Endodermal cell (in vitro differentiated cells): Measurements from ENCODE around the gene IQCK. TPM values are rescaled to one million over a fixed set of nuclear protein-coding genes. Genes with fewer than 3 reads are reported as not detected.

Source experiments
- DNase-seq: peaks from one replicate; pipeline ENCODE4 v3.0.0-alpha.2; 2017
- H3K27ac ChIP-seq: 2 replicates; pipeline ENCODE4 v1.5.1; 2013; ENCODE audit warnings: mild to moderate bottlenecking, low read depth, low read length, moderate library complexity
- H3K27me3 ChIP-seq: 2 replicates; pipeline ENCODE4 v1.6.1; 2013; ENCODE audit warnings: mild to moderate bottlenecking, low read length, moderate library complexity; ENCODE audit not compliant: insufficient read depth, control insufficient read depth, poor library complexity, severe bottlenecking
- H3K36me3 ChIP-seq: 2 replicates; pipeline ENCODE4 v1.7.0; 2013; ENCODE audit warnings: mild to moderate bottlenecking, low read length, moderate library complexity; ENCODE audit not compliant: control insufficient read depth, insufficient read depth
- H3K4me1 ChIP-seq: one replicate; pipeline ENCODE4 v1.7.0; 2013; ENCODE audit warnings: low read length; ENCODE audit not compliant: control insufficient read depth, insufficient read depth
- H3K4me3 ChIP-seq: 2 replicates; pipeline ENCODE4 v1.5.1; 2013; ENCODE audit warnings: mild to moderate bottlenecking, low read length, moderate library complexity
- H3K9ac ChIP-seq: 2 replicates; pipeline ENCODE4 v1.6.1; 2013; ENCODE audit warnings: mild to moderate bottlenecking, low read length, moderate library complexity; ENCODE audit not compliant: poor library complexity, severe bottlenecking; ENCODE audit errors: extremely low read depth
- H3K9me3 ChIP-seq: 2 replicates; pipeline ENCODE4 v1.6.1; 2013; ENCODE audit warnings: mild to moderate bottlenecking, low read length, moderate library complexity; ENCODE audit not compliant: control insufficient read depth
- H3K27ac Mint-ChIP-seq: 2 replicates; pipeline ENCODE4 v1.8.0; 2020; ENCODE audit warnings: mixed read lengths
- H3K27me3 Mint-ChIP-seq: 2 replicates; pipeline ENCODE4 v1.8.0; 2021; ENCODE audit warnings: mild to moderate bottlenecking, mixed read lengths; ENCODE audit not compliant: insufficient read depth
- H3K36me3 Mint-ChIP-seq: 2 replicates; pipeline ENCODE4 v1.8.0; 2020; ENCODE audit warnings: low read depth, mixed read lengths
- H3K4me1 Mint-ChIP-seq: 2 replicates; pipeline ENCODE4 v1.8.0; 2020; ENCODE audit warnings: mixed read lengths
- H3K4me3 Mint-ChIP-seq: 2 replicates; pipeline ENCODE4 v1.8.0; 2020; ENCODE audit warnings: mild to moderate bottlenecking, moderate library complexity, mixed read lengths
- H3K9me3 Mint-ChIP-seq: 2 replicates; pipeline ENCODE4 v1.8.0; 2020; ENCODE audit warnings: mild to moderate bottlenecking, mixed read lengths
- CTCF ChIP-seq: fragments of 200-600 bp; sonication (generic); conservative IDR thresholded peaks from 2 replicates; pipeline ENCODE4 v1.5.0; 2021; ENCODE audit warnings: antibody characterized with exemption, mild to moderate bottlenecking
- WGBS, 2 experiments: methylation state at CpG; one replicate each; pipeline versions ENCODE4 v1.1.5 to v1.1.7; 2013; ENCODE audit warnings: missing lambda C conversion rate in 2 of 2, mixed read lengths in 1 of 2; ENCODE audit not compliant: insufficient coverage in 1 of 2, insufficient read length in 1 of 2; 5-methylcytosine and 5-hydroxymethylcytosine counted together
- total RNA-seq, 2 donors: library from RNA; stranded (reverse); fragmentation: NEBNext Ultra II Directional in 1 of 2; extraction: Animal tissue kit (Norgen Biotek cat#: 25700) in 1 of 2; gene quantifications; 2 replicates in 1 of 2; 3 replicates in 1 of 2; pipeline ENCODE4 v1.2.1, GENCODE V29; 2021

Gene IQCK
- total RNA-seq, 2 donors from 2014 or later, result 21.1 to 30.1 TPM

- peak overlapping the region; percentile 55 for H3K27ac ChIP-seq
These were observed 164.1 kb downstream of the IQCK start for GRCh38 chr16:19882186-19882585.

GRCh38 chr16:19882646-19883045 lies 164.6 kb downstream of the IQCK start:
- TF ChIP-seq CTCF, result no peak

More at GRCh38 chr16:19882186-19882585, 164.1 kb downstream of the IQCK start:
- H3K9me3 ChIP-seq, result no peaks in the 10 kb centered on the region
- peak overlapping the region; percentile 86 for H3K4me3 ChIP-seq
- peak; percentile 83 for DNase-seq
- H3K36me3 Mint-ChIP-seq, result peaks cover 21% of the 10 kb centered on the region
- H3K9me3 Mint-ChIP-seq, result no peaks in the 10 kb centered on the region
- H3K27me3 Mint-ChIP-seq, result peaks cover 16% of the 10 kb centered on the region
- H3K27me3 ChIP-seq, result peaks cover 8% of the 10 kb centered on the region
- H3K27ac Mint-ChIP-seq, result peak overlapping the region; percentile 97
- peaks cover 10% of the 10 kb centered on the region for H3K36me3 ChIP-seq
- peak overlapping the region; percentile 48 for H3K9ac ChIP-seq
- TF ChIP-seq CTCF, result no peak
- peaks cover 22% of the 10 kb centered on the region for H3K4me1 Mint-ChIP-seq
- peak overlapping the region; percentile 72 for H3K4me3 Mint-ChIP-seq
- H3K4me1 ChIP-seq, result peaks cover 9% of the 10 kb centered on the region
- whole genome bisulfite sequencing, 2 experiments, result 13 to 23% methylated on average over 3 to 9 of the region's 9 CpGs

GRCh38 chr16:19883296-19883965 lies 165.4 kb downstream of the IQCK start:
- peaks cover 22% of the 10 kb centered on the region for H3K4me1 Mint-ChIP-seq

More at GRCh38 chr16:19882646-19883045, 164.6 kb downstream of the IQCK start:
- peaks cover 8% of the 10 kb centered on the region for H3K36me3 ChIP-seq
- H3K27me3 ChIP-seq, result peaks cover 8% of the 10 kb centered on the region
- peak overlapping the region; percentile 97 for H3K27ac Mint-ChIP-seq
- WGBS, 2 experiments, result 7 to 14% methylated on average over 1 to 3 of the region's 3 CpGs
- peak overlapping the region; percentile 55 for H3K27ac ChIP-seq
- no peaks in the 10 kb centered on the region for H3K9me3 Mint-ChIP-seq
- no peaks in the 10 kb centered on the region for H3K9me3 ChIP-seq
- peaks cover 9% of the 10 kb centered on the region for H3K4me1 ChIP-seq
- peak overlapping the region; percentile 72 for H3K4me3 Mint-ChIP-seq
- H3K4me1 Mint-ChIP-seq, result peaks cover 22% of the 10 kb centered on the region
- peaks cover 18% of the 10 kb centered on the region for H3K36me3 Mint-ChIP-seq
- H3K9ac ChIP-seq, result peak overlapping the region; percentile 48
- H3K4me3 ChIP-seq, result peak overlapping the region; percentile 86
- DNase-seq, result peak; percentile 79
- peaks cover 17% of the 10 kb centered on the region for H3K27me3 Mint-ChIP-seq

More at GRCh38 chr16:19883296-19883965, 165.4 kb downstream of the IQCK start:
- Mint-ChIP-seq H3K27me3 (peaks cover 17% of the 10 kb centered on the region), H3K4me3 (peak overlapping the region; percentile 72), H3K27ac (peak overlapping the region; percentile 97), H3K36me3 (peaks cover 17% of the 10 kb centered on the region), H3K9me3 (no peaks in the 10 kb centered on the region)
- peaks cover 8% of the 10 kb centered on the region for H3K27me3 ChIP-seq
- peaks cover 9% of the 10 kb centered on the region for H3K4me1 ChIP-seq
- DNase-seq, result peak; percentile 87
- peak overlapping the region; percentile 66 for H3K27ac ChIP-seq
- TF ChIP-seq CTCF, result no peak
- no peaks in the 10 kb centered on the region for H3K9me3 ChIP-seq
- H3K9ac ChIP-seq, result peak overlapping the region; percentile 48
- H3K4me3 ChIP-seq, result peak overlapping the region; percentile 86
- H3K36me3 ChIP-seq, result peaks cover 8% of the 10 kb centered on the region
- WGBS, 2 experiments, result 0% methylated on average over 5 to 35 of the region's 35 CpGs
